Kidney capillary endothelial cell (primary cell): Measurements from ENCODE around the gene IKZF4.
A peak's percentile ranks its signal among the peaks of the same experiment; 100 is the strongest.
"Not testable (repeated sequence)": the region's sequence is repeated elsewhere in the genome, so short reads cannot be mapped to it uniquely, and the experiment has no call there.

Experiments used
- DNase-seq: peaks from one replicate; pipeline ENCODE4 v3.0.0-alpha.2; 2018; ENCODE audit warnings: low spot score

The IKZF4 gene

GRCh38 chr12:56040151-56040550, 19.3 kb downstream of the IKZF4 start:
- no peak for DNase-seq

GRCh38 chr12:56040963-56041551, 20.2 kb downstream of the IKZF4 start:
- no peak for DNase-seq

DNA sequence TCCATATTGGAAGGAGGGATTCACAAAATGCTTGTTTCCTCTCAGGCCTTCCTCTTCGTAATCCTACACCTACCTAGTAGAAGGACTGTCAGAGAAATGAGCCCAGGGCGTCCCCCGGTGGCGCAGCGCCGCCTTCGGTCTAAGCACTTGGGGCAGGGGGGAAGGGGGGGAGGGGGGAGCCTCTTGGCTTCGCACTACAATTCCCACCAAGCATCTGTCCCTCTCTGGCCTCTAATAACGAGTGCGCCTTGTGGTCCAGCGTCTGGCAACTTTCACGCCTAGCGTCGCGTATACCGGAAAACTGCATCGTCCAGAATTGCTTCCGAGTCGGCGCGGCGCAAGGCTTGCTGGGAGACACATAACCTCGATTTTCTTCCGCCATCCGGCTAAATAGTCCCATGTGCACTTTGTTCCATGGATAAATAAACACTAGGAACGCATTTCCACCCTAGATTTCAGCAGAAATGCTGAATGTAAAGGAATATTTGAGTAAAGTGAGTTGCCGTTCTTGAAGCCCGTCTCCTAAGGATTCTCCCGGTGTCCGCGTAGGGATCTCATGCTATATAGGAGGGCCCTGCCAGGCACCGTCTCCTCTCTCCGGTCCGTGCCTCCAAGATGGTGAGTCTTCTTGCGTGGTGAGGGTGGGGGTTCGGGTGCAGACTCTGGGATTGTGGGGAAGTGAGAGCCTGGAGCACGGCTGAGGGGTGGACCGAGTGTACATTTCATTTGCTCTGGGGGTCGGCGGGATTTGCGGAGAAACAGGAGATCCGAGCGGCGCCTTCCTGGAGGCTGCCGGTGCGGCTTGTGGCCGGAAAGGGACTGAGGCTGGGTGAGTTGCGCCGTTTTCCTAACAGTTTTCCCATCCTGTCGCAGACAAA, 20.9 kb downstream of the IKZF4 start, which contains the start of gene RPS26:
TSS of gene RPS26 (plus strand) at position 367 of the 878 bp plus-strand sequence. CDS start at position 616, 249 bp downstream.
- DNase-seq = peak; percentile 96

GRCh38 chr12:56042430-56042813, 21.6 kb downstream of the IKZF4 start:
- DNase-seq = not testable (repeated sequence)

GRCh38 chr12:56042843-56043242, 22.0 kb downstream of the IKZF4 start:
- no peak for DNase-seq

- no peak for DNase-seq
Measured at GRCh38 chr12:56046027-56046780, 25.4 kb downstream of the IKZF4 start.

- no peak for DNase-seq
Measured at GRCh38 chr12:56053407-56053893, 32.6 kb downstream of the IKZF4 start.

DNA sequence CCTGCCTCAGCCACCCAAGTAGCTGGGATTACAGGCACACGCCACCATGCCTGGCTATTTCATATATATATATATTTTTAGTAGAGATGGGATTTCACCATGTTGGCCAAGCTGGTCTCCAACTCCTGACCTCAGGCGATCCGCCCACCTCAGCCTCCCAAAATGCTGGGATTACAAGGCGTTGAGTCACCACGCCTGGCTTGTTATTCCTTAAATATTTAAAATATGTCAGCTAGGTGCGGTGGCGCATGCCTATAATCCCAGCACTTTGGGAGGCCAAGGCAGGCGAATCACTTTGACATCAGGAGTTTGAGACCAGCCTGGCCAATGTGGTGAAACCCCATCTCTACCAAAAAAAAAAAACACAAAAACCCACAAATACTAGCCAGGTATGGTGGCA, 39.1 kb downstream of the IKZF4 start:
- DNase-seq = not testable (repeated sequence)

GRCh38 chr12:56061982-56062381, 41.1 kb downstream of the IKZF4 start:
- DNase-seq = no peak

DNA sequence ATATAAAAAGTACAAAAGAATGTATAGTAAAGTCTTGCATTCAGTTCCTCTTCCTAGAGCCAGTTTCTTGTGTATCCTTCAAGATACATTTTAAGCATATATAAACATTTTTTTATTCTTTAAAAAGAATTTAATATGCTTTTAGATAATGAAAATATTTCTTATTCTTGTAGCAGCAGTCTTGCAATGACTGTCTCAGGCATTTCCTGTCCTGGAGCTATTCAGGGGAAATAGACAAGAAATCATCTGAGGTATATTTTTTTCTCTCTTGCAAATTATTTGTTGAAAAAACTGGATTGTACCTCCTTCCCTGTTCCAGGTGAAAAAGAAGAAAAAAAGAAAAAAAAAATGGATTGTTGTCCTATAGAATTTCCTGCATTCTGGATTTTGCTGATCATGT, 42.2 kb downstream of the IKZF4 start:
- no peak for DNase-seq

- no peak for DNase-seq
Measured at GRCh38 chr12:56071648-56072047, 50.8 kb downstream of the IKZF4 start.

GRCh38 chr12:56074396-56074795, 53.6 kb downstream of the IKZF4 start:
- no peak for DNase-seq

DNA sequence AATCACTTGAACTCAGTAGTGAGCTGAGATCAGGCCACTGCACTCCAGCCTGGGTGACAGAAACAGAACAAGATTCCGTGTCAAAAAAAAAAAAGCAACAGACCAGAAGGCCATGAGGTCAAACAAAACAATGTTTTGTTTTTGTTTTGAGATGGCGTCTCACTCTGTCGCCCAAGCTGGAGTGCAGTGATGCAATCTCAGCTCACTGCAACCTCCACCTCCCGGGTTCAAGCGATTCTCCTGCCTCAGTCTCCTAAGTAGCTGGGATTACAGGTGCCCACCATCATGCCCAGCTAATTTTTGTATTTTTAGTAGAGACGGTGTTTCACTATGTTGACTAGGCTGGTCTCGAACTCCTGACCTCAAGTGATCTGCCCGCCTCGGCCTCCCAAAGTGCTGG, 57.1 kb downstream of the IKZF4 start:
- DNase-seq = not testable (repeated sequence)

GRCh38 chr12:56078427-56078826, 57.6 kb downstream of the IKZF4 start:
- DNase-seq = no peak

DNA sequence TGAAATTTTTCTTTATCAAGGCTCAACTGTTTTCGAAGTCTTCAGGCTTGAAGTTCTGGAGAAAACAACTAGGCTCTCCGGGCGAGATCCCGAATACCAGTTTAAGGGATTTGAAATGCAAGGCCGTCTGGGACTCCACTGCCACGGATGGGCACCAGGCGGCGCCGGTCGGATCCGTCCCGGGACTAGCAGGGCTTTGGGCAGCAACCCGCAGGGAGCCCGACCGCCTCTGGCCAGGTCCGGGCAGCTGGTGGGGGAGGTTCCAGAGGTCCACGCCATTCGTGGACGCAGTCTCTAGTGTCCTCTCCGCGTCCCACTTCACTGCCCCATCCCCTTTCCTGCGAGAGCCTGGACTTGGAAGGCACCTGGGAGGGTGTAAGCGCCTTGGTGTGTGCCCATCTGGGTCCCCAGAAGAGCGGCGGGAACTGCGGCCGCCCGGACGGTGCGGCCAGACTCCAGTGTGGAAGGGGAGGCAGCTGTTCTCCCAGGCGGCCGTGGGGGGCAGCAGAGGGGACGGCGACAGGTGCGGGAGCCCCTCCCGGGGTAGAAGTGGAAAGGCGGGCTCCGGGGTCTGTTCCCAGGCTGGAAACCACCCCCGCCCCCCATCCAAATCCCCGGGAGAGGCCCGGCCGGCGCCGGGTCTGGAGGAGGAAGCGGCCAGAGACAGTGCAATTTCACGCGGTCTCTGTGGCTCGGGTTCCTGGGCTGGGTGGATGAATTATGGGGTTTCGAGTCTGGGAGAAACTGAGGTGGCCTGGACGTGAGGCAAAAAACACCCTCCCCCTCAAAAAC, 58.3 kb downstream of the IKZF4 start:
- peak; percentile 68 for DNase-seq

DNA sequence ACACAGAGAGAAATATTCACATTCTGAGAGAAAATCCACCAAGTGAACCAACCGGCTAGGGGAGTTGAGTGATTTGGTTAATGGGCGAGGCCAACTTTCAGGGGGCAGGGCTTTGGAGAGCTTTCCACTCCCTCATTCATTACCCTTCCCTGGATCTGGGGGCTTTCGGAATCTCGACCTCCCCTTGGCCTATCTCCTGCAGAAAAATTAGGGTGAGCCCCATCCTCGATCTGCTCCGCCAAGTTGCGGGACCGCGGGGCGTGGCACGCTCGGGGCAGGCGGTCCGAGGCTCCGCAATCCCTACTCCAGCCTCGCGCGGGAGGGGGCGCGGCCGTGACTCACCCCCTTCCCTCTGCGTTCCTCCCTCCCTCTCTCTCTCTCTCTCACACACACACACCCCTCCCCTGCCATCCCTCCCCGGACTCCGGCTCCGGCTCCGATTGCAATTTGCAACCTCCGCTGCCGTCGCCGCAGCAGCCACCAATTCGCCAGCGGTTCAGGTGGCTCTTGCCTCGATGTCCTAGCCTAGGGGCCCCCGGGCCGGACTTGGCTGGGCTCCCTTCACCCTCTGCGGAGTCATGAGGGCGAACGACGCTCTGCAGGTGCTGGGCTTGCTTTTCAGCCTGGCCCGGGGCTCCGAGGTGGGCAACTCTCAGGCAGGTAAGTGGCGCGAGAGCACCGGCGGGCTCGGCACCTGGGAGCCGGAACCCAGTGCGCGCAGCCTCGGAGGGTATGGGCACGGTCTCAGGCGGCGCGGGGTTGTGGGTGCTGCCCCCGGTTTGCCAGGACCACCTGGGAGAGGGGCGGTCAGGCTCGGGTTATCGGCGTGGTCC, 59.1 kb downstream of the IKZF4 start, which contains the start of gene ERBB3:
TSS of gene ERBB3 (plus strand) at position 443 of the 833 bp plus-strand sequence. CDS start at position 579, 136 bp downstream.
- DNase-seq = peak; percentile 38

DNA sequence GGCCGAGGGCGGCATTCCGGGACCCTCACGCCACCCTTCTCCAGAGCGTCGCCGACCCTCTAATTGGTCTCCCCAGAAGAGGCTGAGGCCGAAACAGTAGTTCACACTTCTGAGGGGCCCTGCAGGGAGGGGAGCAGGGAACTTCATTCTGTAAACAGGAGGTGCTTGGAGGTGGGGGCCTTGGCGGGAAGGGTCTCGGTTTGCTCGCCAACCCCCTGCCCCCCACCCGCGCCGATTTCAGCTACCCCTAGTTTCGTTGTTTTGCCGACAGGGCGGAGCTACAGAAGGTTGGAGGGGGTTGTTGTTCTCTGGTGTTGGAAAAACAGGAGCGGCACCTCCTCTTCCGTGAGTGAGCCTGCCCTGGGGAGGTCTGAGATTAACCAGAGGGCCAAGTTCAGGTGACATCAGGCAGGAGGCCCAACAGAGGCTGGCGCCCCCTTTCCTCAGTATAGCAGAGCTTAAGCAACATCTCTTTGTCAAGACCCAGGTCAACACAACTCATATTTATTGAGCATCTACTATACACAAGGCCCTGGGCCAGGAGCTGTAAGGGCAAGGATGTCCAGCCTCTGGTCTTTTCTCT, 59.8 kb downstream of the IKZF4 start:
- no peak for DNase-seq

- DNase-seq = no peak
Measured at GRCh38 chr12:56081393-56082347, 60.8 kb downstream of the IKZF4 start.

DNA sequence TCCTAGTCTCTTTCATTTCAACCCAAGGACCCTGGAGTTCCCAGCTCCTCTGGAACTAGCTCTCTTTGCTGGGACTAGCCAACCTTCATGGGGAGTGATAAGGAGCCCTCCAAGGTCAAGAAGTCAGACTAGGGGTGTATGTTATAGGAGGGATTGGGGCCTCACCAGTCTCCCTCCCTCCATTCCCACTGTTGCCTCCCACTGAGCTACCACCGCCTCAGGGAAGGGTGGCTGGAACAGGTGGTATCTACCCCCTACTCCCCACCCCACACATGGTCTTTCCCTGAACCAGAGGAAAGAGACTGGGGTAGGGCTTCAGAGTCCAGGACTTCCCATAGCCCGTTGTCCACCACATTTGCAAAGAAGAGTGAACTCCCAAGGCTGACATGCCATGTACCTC, 61.5 kb downstream of the IKZF4 start:
- no peak for DNase-seq
